A549 treated with CORT108297 at 1 μM for 4 hours (cell line): ENCODE results near the gene IL17C. TPM values are rescaled to one million over a fixed set of nuclear protein-coding genes. Genes with fewer than 3 reads are reported as not detected.

Experiments used
- total RNA-seq: library from RNA; stranded (reverse); fragments of 200-300 nt; extraction: Qiagen RNA extraction; gene quantifications from 5 replicates; pipeline ENCODE4 v1.2.3, GENCODE V29; 2022

IL17C gene, protein sequence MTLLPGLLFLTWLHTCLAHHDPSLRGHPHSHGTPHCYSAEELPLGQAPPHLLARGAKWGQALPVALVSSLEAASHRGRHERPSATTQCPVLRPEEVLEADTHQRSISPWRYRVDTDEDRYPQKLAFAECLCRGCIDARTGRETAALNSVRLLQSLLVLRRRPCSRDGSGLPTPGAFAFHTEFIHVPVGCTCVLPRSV
- not detected in 5 replicates for total RNA-seq

GRCh38 chr16:88638323-88639230 lies at the start of gene IL17C:
Gene IL17C (plus strand): TSS chr16:88638572. CDS start chr16:88638642, 70 bp downstream.

GRCh38 chr16:88650749-88651275 lies 12.4 kb downstream of the IL17C start, which contains the start of gene CYBA:
Gene CYBA (minus strand): TSS chr16:88651053. CDS start chr16:88651013, 40 bp downstream.

DNA sequence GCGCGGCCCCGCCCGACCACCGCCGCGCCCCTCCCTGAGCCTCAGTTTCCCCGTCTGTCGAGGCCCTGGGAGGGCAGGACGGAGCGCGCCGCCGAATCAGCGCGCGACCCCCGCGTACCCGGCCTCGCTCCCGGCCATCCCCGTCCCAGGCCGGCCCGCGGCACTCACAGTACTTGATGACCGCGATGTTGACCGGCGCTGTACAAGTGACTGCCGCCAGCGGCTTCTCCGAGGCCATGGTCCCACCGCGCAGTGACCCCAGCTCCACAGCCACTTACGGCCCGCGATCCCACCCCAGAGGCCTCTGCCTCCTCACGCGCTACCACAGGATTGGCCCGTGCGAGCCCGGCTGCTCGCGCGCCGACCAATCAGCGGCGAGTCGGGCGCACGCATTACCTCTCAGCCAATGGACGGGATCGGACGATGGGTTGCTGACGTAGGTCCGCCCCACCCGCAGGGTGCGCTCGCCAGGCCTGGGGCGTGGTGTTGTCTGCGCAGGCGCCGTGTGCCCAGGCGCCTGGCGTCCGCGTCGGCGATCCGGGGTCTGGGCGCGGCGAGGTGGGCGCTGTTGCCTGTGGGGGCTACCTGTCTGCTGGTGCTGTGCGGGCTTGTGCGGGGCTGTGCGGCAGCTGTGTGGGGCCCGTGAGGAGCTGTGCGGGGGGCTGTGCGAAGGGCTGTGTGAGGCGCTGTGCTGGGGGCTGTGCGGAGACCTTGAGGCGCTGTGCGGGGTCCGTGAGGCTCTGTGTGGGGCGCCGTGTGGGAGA lies 24.7 kb downstream of the IL17C start, which contains the start of gene MVD:
Gene MVD (minus strand): TSS at position 249 of the 764 bp plus-strand sequence. CDS start 11 bp downstream, at position 238.

DNA sequence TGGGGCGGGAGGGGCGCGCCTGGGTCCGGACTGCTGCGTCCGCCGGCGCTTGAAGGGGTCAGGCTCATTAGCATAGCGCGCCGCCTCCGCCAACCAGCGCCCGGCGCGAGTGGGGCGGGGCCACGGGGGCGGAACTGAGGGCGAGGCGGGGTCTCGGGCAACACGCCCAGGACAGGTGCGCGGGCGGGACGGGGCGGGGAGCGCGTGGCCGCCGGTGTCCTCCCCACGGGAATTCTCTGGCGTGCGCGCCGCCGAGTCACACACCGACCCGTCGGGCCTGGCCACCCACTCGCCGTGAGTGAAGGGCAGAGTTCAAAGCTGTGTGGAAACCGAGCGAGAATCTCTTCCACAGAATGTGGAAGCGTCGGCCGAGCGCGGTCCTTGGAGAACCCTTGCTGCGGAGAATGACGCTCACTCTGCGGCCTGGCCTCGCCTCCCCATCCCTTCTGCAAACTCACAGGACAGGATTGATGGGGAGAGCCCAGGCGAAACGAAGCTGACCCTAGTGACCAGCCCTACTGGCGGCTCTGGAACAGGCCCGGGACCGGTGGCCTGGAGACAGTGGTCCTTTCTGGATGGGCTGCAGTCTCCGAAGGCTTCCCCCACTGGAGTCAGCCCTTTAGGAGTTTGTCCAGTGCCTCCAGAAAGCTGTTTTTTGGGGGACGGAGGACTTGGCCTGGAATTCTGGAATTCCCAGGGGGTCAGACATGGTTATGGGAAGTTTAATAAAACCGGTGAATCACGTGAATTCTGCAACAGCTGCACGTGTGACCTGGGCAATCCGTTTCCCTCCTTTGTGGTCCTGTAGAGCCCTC lies 48.3 kb downstream of the IL17C start, which contains the start of gene SNAI3:
Gene SNAI3 (minus strand): TSS at position 69 of the 815 bp plus-strand sequence. CDS start 101 bp downstream, outside the sequence.

Other genes starting within 250 kb of the IL17C start
- gene ZFPM1, start 185.3 kb upstream of the IL17C start, total RNA-seq = 5.3 to 8.6 TPM (median 7.8 TPM) in 5 replicates
- 50.1 to 53.6 TPM (median 53.0 TPM) in 5 replicates for gene ZC3H18, start 68.2 kb upstream of the IL17C start, total RNA-seq
- gene CYBA, start 12.5 kb downstream of the IL17C start, total RNA-seq = 230 to 330 TPM (median 300 TPM) in 5 replicates
- 20.3 to 24.6 TPM (median 23.8 TPM) in 5 replicates for gene MVD, start 24.5 kb downstream of the IL17C start, total RNA-seq
- gene SNAI3, start 47.9 kb downstream of the IL17C start, total RNA-seq = 0.14 to 0.28 TPM (median 0.16 TPM) in 5 replicates
- gene RNF166, start 67.8 kb downstream of the IL17C start, total RNA-seq = 11.7 to 18.3 TPM (median 17.1 TPM) in 5 replicates
- gene CTU2, start 67.9 kb downstream of the IL17C start, total RNA-seq = 24.3 to 36.6 TPM (median 33.9 TPM) in 5 replicates
- gene PIEZO1, start 146.6 kb downstream of the IL17C start, total RNA-seq = 100 to 156 TPM (median 149 TPM) in 5 replicates
- gene CDT1, start 165.2 kb downstream of the IL17C start, total RNA-seq = 28.0 to 36.0 TPM (median 34.9 TPM) in 5 replicates
- 277 to 450 TPM (median 414 TPM) in 5 replicates for gene APRT, start 173.4 kb downstream of the IL17C start, total RNA-seq
- gene GALNS, start 218.4 kb downstream of the IL17C start, total RNA-seq = 34.6 to 49.5 TPM (median 48.9 TPM) in 5 replicates
- 99.3 to 128 TPM (median 107 TPM) in 5 replicates for gene TRAPPC2L, start 218.6 kb downstream of the IL17C start, total RNA-seq
- not detected in 5 replicates for gene PABPN1L, start 228.1 kb downstream of the IL17C start, total RNA-seq